T follicular helper cell (primary cell): ENCODE data around the gene OPRPN.

Experiments used
- DNase-seq: peaks from one replicate; pipeline ENCODE4 v3.0.0-alpha.2; 2020; ENCODE audit warnings: low read depth
- total RNA-seq, 2 experiments: gene quantifications; one replicate each; lab custom pipeline; 2026; lab: John Stamatoyannopoulos, UW

OPRPN gene, protein sequence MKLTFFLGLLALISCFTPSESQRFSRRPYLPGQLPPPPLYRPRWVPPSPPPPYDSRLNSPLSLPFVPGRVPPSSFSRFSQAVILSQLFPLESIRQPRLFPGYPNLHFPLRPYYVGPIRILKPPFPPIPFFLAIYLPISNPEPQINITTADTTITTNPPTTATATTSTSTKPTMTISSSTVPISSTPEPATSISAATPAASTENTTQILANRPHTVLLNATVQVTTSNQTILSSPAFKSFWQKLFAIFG
- total RNA-seq = 0 reads per million in 2 experiments

DNA sequence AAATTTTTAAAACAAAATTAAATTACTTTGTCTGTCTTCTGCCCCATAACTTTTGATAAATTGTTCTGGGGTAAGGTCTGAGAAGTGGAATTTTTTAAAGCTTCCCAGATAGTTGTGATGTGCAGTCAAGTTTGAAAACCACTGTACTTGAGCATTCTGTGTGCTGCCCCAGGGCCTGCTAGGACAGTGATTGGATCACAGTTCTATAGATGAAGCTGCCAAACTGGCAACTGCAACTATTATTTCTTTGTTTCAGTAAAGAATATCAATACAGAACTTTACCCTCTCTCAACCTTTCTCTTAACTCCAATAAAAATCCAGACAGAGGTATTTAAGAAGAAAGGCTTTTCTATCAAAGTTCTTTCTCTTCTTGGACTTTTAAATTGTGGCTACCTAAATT is at the start of gene OPRPN:
Gene OPRPN (plus strand): TSS at position 361 of the 400 bp plus-strand sequence. CDS start 1,346 bp downstream, outside the sequence.
- DNase-seq = no peak

DNA sequence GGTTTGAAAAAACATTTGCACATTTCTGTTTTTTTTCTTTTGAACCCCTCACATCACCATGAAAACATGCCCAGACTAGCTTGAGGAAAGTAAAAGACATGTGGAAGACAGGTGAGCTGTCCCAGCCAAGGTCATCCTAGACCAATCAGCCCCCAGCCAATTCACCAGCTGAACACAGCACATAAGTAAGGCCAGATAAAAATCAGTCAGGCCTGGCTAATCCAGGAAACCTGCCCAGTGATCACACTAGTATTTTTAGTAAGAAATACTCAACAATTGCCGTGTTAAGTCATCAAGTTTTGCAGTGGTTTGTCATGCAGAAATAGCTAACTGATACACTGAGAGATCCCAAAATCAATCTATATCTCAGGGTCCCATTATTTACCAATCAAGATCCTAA is 41.6 kb upstream of the OPRPN start:
- no peak for DNase-seq

DNA sequence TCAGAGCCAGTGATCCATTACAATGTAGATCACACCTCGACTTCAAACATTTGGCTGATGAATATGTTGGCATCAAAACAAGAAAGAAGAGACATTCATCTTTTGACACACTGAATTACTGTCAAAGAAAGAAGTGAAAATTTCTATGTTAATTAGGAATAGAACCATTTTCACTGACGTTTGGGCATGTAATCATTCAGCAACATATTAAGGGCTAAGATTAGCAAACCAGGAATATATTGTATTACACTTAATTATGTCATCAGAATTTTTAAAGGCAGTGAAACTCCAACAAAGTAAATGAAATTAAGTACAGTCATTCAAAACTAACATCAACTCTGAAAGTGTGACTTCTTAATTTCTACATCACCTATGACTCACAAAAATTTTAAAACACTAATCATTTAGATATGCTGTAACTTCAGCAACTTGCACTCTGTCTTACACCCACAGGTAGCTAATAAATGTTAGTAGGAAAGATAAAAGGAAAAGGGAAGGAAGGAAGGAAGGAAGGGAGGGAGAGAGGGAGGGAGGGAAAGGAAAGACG is 38.6 kb upstream of the OPRPN start:
- no peak for DNase-seq

DNA sequence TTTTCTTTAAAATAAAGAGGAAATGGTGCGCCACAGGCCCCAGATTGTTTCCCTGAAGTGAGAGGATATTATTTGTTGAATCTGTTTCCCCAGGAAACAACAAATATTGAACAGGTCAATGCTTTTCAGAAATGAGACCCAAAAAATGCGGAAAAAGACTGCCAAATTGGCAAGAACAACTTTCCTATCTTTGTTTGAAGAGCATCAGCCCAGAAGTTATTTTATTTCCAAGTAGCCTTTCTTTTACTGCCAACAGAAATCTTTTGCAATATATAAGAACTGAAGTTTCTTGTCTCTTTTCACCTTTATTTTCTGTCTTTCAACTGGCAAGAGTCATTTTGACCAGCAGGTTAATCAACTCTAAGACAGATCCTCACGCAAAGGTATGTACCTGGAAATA is 37.3 kb upstream of the OPRPN start, which contains the start of gene SMR3A:
Gene SMR3A (plus strand): TSS at position 301 of the 400 bp plus-strand sequence. CDS start 1,356 bp downstream, outside the sequence.
- no peak for DNase-seq

DNA sequence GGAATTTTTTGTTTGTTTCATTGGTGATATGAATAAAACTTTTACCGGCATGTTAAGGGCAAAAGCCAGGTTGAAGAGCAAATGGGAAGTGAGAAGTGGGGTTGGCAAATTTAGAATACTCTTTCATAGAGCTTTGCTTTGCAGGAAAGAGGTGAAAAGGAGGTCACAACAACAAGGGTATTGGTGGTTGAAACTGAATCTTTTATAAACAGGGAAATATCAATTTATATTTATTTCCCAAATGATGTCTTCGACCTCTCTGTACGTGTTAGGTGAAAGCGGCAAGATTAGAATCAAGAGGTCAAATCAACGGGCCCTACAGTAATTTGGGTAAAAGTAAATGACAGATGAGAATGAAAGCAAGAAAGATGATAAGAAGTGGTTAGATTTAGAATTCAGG is 33.7 kb upstream of the OPRPN start:
- DNase-seq = no peak

DNA sequence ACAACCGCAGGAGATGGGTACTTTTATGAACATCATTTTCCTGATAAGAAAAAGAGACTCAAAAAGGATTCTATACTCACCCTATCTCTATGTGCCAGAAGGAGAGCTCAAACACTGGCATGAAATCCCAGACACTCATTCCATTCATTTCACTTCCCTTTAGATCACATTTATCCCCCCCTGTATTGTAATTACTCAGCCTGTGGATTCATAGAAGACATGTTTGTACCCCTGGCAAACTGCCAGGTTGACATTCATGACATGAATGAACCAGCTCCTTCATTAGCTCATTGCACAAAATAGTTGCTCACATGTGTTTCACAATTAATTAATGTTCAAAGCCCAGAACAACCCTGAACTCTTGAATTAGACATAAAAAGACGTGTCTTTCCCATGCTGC is 32.3 kb upstream of the OPRPN start:
- no peak for DNase-seq

DNA sequence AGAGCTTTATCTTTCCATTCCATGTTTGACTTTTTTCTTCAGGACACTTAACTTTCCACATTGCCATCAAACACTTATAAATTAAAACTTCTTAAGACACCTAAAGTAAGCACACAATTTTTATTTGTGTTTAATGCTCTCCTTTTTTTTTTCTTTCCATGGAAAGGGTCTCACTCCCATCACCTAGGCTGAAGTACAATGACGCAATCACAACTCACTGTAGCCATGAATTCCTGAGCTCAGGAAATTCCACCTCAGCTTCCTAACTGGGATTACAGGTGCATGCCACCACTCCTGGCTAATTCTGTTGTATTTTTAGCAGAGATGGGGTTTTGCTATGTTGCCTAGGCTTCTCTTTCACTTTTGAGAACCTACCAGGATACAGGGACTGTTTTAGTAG is 29.9 kb upstream of the OPRPN start:
- no peak for DNase-seq

DNA sequence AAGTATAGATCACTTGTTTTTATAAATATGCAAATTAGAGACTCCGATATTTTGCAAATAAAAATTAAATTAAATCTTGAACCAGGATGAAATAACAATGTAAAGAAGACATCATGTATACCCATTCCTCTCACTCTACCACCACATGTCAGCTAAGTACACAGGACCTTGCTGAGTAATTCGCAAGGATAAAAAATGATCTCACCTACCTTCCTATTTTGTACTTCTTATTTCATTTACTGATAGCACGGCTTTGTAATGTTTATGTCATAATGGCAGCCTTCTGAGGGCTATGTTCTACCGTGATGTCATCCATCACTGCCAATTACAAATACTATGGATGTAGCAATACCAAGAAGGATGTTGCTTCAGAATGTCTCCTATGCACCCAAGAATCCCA is 25.8 kb upstream of the OPRPN start:
- no peak for DNase-seq

DNA sequence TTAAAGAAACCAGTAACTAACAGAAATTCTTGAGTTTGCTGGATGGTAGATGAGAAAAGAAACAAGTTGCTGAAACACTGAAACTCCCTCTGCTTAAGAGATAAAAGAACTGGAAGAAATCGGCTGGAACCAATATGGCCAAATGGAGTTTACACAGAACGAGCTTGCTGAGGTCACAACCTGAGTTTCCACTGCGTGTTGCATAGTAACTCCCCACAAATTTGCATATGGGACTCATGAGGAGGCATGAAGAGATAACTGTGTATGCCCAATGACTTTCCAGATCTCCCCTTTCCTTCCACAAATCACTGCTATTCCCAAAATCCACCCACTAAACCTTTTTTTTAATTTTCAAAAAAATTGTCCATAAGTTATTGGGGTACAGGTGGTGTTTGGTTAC is 25.0 kb upstream of the OPRPN start:
- no peak for DNase-seq

DNA sequence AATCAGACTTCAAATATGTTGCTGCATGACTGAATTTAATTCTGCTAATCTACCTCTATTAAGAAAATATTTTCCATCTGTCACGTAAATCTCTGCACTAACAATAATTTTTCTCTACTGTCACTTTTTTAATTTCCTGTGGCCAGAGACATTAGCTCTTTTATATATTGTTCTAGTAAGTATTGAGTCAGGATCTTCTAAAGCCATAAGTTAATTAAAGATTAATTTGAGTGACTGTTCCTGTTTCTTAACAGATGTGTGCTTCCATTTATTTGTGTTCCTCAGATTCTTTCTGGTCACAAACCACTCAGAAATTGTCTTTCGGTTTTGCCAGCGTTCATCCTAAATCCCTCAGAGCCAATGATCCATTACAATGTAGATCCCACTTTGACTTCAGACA is 17.2 kb upstream of the OPRPN start:
- DNase-seq = no peak

DNA sequence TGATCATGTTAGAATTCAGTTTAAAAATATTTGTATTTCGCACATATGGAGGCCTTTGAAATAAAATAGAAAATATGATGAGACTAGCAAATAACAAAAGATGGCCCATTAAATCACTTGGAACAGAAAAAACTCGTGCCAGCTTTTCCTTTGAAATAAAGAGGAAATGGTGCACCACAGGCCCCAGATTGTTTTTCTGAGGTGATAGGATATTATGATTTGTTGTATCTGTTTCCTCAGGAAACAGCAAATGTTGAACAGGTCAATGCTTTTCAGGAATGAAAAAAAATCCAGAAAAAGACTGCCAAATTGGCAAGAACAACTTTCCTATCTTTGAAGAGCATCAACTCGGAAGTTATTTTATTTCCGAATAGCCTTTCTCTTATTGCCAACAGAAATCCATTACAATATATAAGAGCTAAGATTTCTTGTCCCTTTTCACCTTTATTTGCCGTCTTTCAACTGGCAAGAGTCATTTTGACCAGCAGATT is 15.0 kb upstream of the OPRPN start, which contains the start of gene SMR3B:
Gene SMR3B (plus strand): TSS at position 441 of the 491 bp plus-strand sequence. CDS start 1,380 bp downstream, outside the sequence.
- no peak for DNase-seq

DNA sequence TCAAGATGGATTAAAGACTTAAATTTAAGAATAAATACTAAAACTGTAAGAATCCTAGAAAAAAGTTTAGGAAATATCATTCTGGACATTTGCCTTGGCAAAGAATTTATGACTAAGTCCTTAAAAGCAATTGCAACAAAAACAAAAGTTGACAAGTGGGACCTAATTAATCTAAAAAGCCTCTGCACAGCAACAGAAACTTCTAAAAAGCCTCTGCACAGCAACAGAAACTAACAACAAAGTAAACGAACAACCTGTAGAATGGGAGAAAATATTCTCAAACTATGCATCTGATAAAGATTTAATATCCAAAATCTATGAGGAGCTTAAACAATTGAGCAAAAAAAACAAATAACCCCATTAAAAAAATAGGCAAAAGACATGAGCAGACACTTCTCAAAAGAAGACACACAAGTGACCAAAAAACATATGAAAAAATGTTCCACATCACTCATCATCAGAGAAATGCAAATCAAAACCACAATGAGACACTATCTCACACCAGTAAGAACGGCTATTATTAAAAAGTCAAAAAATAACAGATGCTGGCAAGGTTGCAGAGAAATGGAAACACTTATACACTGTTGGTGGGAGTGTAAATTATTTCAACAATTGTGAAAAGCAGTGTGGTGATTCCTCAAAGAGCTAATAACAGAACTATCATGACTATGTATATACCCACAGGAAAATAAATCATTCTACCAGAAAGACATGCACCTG is 5.5 kb upstream of the OPRPN start:
- no peak for DNase-seq

DNA sequence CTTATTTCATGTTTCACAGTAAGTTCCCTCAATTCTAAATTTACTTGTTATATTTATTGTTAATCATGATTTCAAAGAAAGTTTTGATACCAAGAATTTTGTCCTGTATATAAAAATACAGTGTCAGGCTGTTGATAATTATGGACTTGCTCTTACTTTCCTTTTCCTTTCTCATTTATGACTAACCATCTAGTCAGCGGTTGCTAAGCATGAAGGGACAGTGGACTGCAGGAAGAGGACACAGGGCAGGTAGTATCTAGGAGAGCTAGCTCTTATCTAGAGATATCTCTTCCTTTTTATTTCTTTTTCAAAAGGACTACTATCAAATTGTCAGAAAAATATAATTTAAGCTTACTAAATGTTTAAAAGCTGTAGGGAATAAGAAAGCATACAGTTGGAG is 1.6 kb downstream of the OPRPN start:
- no peak for DNase-seq

DNA sequence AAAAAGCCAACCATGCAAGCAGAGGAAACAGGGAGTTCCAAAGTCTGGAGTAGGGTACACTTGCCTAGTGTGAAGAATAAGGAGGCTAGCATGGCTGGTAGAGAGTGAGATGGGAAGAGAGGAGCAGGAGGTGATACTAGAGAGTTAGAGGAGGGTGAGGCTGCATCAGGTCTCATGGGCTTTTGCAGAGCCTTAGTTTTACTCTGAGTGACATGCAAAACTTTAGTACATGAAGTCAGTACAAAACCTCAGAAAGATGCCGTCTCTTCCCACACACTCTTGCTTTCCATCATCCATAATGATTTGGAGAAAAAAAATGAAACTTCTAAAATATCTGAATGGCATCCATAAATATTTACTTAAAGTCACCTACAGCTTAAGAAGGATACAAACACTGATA is 5.0 kb downstream of the OPRPN start:
- DNase-seq = no peak

DNA sequence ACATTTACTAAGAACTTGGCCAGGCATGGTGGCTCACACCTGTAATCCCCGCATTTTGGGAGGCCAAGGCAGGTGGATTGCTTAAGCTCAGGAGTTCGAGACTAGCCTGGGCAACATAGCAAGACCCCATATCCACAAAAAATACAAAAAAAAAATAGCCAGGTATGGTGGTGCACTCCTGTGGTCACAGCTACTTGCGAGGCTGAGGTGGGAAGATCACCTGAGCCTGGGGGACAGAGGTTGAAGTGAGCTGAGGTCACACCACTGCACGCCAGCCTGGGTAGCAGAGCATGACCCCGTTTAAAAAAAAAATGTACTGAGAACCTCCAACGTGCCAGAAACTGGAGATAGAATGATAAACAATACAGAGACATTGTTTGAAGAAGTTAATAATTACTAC is 8.0 kb downstream of the OPRPN start:
- DNase-seq = no peak

DNA sequence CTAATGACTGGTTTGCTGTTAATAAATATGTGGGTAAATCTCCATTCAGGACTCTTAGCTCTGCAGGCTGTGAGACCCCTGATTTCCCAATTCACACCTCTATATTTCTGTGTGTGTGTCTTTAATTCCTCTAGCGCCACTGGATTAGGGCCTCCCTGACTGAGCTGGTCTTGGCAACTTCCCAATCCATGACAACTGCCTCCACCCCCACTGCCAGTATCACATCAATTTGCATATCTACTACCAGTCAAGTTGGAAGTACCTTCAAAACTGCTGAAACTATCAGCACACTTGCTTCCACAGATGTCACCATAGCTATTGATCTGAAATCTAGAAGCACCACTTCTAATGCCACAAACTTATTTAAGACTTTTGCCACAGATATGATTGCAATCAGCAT is 27.6 kb downstream of the OPRPN start:
- DNase-seq = no peak

DNA sequence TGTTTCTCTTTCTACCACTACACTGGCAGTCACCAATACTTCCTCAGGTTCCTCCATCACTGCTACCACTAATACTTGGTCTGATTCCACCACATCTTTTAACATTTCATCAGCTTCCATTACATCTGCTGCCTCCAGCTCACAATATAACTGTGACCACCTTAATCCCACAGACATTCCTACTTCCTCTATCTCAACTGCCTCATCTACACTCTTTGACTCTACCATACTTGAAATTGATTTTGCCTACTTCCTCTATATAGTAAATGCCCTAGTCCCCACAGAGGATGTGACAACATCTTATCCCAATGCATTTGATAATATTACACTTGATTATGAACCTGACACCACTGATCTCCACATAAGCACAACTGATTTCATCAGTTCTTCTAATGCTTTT is 29.0 kb downstream of the OPRPN start:
- DNase-seq = no peak

DNA sequence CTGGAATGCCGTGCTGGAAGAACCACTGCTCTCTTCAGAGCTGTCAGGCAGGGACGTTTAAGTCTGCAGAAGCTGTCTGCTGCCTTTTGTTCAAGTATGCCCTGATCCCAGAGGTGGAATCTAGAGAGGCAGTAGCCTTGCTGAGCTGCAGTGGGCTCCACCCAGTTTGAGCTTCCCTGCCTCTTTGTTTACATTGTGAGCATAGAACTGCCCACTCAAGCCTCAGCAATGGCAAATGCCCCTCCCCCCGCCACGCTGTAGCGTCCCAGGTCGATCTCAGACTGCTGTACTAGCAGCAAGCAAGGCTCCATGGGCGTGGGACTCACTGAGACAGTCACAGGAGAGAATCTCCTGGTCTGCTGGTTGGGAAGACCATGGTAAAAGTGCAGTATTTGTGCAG is 39.5 kb downstream of the OPRPN start:
- no peak for DNase-seq

DNA sequence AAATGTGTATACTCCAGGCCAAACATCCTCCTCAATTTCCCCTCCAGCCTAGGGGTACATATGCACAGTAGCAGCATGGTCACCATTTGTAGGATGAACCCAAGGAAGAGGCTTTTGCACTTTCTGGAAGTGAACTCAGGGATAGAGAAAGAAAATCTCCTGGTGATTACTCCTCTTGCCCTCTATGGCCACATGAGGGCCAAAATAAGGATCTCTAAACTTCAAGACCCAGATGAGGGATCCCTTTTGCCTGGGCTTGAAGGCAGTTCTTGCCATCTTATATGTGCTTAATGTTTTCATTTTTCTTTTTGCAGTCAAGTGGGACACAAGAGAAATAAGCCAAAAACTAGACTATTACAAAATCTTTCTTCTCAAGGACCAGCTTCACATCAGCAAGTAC is 44.7 kb downstream of the OPRPN start:
- DNase-seq = no peak

DNA sequence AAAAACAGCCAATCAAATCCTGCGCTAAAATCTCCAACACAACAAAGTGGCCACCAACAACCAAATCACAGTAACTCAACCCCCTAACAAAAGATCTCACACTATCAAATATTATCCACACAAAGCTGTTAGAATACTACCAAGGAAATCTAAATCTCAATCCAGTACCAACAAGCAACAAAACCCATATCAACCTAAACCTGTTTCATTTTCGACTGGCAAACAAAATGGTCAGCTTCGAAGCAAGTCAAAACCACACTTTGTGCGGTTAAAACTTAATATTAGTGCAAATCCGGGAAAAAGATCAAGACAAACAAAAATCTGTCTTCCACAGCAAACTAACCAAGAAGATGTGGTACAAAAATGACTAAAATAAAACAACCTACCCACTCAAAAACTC is 45.6 kb downstream of the OPRPN start:
- DNase-seq = no peak

DNA sequence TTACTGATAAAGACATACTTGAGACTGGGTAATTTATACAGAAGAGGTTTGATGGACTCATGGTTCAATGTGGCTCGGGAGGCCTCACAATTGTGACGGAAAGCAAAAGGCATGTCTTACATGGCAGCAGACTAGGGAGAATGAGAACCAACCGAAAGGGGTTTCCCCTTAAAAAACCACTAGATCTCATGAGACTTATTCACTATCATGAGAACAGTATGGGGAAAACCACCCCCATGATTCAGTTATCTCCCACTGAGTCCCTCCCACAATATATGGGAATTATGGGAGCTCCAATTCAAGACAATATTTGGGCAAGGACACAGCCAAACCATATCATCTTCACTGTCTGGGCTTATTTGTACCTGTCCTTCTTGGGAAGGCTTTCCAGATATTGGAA is 51.5 kb downstream of the OPRPN start:
- no peak for DNase-seq

DNA sequence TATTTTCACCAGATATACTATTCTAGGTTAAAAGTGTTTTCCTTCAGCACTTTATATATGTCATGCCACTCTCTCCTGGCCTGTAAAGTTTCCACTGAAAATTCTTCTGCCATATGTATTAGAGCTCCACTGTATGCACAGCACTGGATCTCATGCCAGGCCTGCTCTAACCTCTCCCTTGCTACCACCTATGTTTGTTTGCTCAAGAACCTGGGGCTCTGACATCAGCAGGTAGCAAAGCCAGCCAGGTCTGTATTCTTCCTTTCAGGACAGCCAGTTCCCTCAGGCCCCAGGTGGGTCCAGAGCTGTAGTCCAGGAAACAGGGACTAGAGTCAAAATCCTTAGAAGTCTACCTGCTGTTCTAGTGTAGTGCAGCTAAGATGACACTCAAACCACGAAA is 55.2 kb downstream of the OPRPN start:
- no peak for DNase-seq
